ENCODE results near the gene TAGLN2. TPM values are rescaled to one million over a fixed set of nuclear protein-coding genes. Genes with fewer than 3 reads are reported as not detected.

TAGLN2 gene
- polyA plus RNA-seq, 3 donors = 658 to 1,259 (median 918) TPM

DNA sequence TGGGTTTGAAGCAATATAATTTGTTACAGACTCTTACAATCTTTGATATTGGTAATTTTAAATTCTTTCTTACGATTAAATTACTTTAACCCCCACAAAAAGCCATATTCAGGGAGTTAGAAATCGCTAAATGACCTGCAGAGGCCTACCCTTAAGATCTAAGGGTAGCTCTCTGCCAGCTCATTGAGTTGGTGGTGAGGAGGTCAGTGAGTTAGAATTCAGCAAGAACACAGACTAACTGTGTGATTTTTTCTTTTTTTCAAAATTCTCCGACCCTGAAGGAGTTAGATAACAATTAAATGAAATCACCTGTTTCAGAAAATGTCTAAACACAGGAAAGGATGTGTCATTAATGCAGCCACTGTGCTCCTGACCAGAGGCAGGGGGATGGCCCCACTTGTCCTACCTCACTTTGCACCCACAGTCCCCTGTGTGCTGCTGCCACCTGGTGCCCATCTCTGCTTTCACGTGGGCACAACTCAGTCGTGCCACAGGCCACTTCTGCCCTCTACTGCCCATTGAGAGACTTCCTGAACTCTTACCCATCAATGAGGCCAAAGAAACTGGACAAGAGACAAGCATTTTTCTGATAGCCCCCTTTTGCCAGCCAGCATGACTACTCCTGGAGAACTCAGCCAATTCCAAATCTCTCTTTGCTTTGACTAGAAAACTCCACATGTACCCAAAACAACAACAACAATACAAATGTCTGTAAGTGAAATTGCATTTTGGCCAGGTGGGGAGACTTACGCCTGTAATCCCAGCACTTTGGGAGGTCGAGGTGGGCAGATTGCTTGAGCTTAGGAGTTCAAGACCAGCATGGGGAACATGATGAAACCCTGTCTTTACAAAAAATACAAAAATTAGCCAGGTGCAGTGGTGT lies 33.8 kb downstream of the TAGLN2 start:
- TF ChIP-seq, protein P1, sequence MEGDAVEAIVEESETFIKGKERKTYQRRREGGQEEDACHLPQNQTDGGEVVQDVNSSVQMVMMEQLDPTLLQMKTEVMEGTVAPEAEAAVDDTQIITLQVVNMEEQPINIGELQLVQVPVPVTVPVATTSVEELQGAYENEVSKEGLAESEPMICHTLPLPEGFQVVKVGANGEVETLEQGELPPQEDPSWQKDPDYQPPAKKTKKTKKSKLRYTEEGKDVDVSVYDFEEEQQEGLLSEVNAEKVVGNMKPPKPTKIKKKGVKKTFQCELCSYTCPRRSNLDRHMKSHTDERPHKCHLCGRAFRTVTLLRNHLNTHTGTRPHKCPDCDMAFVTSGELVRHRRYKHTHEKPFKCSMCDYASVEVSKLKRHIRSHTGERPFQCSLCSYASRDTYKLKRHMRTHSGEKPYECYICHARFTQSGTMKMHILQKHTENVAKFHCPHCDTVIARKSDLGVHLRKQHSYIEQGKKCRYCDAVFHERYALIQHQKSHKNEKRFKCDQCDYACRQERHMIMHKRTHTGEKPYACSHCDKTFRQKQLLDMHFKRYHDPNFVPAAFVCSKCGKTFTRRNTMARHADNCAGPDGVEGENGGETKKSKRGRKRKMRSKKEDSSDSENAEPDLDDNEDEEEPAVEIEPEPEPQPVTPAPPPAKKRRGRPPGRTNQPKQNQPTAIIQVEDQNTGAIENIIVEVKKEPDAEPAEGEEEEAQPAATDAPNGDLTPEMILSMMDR (IDR thresholded peaks at IDR 0.05) = peak; percentile 99
- no peak overlapping the region for H3K27ac ChIP-seq (ENCODE audit: low read depth in 1 of 2, low read length in 2 of 2)

DNA sequence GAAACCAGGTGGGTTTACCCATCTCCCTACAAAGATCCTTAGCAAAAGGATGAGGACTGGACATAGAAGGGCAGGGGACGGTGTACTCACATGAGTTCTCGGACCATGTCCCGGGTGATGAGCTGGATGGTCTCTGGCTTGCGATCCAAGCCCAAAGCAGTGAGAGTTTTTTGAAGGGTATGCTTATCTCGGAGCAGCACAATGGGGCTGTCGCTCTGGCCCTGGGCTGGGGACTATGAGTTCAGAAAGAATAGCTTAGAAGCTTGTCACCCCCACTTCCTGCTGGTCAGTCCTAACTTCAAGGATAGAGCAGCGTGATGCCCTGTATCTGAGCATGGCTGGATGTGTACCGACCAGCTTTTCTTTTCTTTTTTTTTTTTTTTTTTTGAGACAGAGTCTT lies 34.9 kb downstream of the TAGLN2 start:
- intact Hi-C loops (cut with micrococcal nuclease) = loop anchor here (2.0 to 5.0 kb wide), 6 partner anchors 37 to 728 kb away; partner anchors contain the start of genes DUSP23 (in 2 of the 2) and TAGLN2 (in 1 of the 2)
- Histone ChIP-seq H3K9me3 (replicated peaks in 1 of 2; ENCODE audit: control insufficient read depth in 1 of 2, insufficient read depth in 1 of 2, low read length in 2 of 2) (no peaks in the 10 kb centered on the region), H3K27ac (ENCODE audit: low read depth in 1 of 2, low read length in 2 of 2) (peak overlapping the region; percentile 44 to 84), H3K4me2 (replicated peaks; ENCODE audit: extremely low read depth, low read length, poor library complexity, severe bottlenecking) (peak overlapping the region; percentile 66), H3K27me3 (ENCODE audit: control insufficient read depth in 2 of 2, insufficient read depth in 2 of 2, low read length in 2 of 2) (no peaks in the 10 kb centered on the region), H3K79me2 (ENCODE audit: insufficient read depth, low read length) (no peaks in the 10 kb centered on the region), H3K9ac (ENCODE audit: insufficient read depth, low read length, poor library complexity, severe bottlenecking) (no peak overlapping the region), H3K36me3 (replicated peaks in 1 of 2; ENCODE audit: control insufficient read depth in 1 of 2, insufficient read depth in 2 of 2, low read length in 2 of 2) (no peaks in the 10 kb centered on the region), H4K20me1 (ENCODE audit: insufficient read depth, low read length) (no peaks in the 10 kb centered on the region), H3K4me3 (replicated peaks in 1 of 3; ENCODE audit: low read depth in 2 of 3, low read length in 3 of 3) (peak overlapping the region in 1 of 3 experiments; percentile 60), H3K4me1 (ENCODE audit: control insufficient read depth in 1 of 2, insufficient read depth in 2 of 2, low read length in 2 of 2) (peaks cover 48 to 52% of the 10 kb centered on the region in 2 donors), H2AFZ (ENCODE audit: insufficient read depth, low read depth, low read length, poor library complexity, severe bottlenecking) (no peak overlapping the region)
- DNase-seq = no peak
- WGBS (ENCODE audit: insufficient coverage) = 100% methylated on average over 4 of the region's 8 CpGs
- Mint-ChIP-seq H3K27ac (peak overlapping the region; percentile 87 to 96 (median 91)), H3K4me1 (peaks cover 51% of the 10 kb centered on the region), H3K4me3 (peak overlapping the region in 1 of 2 donors; percentile 5), H3K36me3 (peaks cover 0 to 3% of the 10 kb centered on the region in 2 donors), H3K27me3 (ENCODE audit: low read depth in 3 of 3) (peaks cover 0 to 3% (median 1%) of the 10 kb centered on the region in 3 donors), H3K9me3 (peaks cover 0 to 2% (median 0%) of the 10 kb centered on the region in 7 donors)
- TF ChIP-seq, protein P1 (IDR thresholded peaks at IDR 0.05) = no peak

More for the DNA sequence above, 33.8 kb downstream of the TAGLN2 start:
- DNase-seq = peak; percentile 89 to 95 (median 93)
- no peaks in the 10 kb centered on the region for H3K9me3 ChIP-seq (replicated peaks in 1 of 2; ENCODE audit: control insufficient read depth in 1 of 2, insufficient read depth in 1 of 2, low read length in 2 of 2)
- H4K20me1 ChIP-seq (ENCODE audit: insufficient read depth, low read length) = no peaks in the 10 kb centered on the region
- no peak overlapping the region for H2AFZ ChIP-seq (ENCODE audit: insufficient read depth, low read depth, low read length, poor library complexity, severe bottlenecking)
- H3K27me3 ChIP-seq (ENCODE audit: control insufficient read depth in 2 of 2, insufficient read depth in 2 of 2, low read length in 2 of 2) = no peaks in the 10 kb centered on the region
- peaks cover 0 to 4% (median 1%) of the 10 kb centered on the region in 3 donors for H3K27me3 Mint-ChIP-seq (ENCODE audit: low read depth in 3 of 3)
- peak overlapping the region in 5 of 7 donors; percentile 54 to 90 (median 84) for H3K27ac Mint-ChIP-seq
- H3K9me3 Mint-ChIP-seq = peaks cover 0 to 2% (median 0%) of the 10 kb centered on the region in 7 donors
- no peaks in the 10 kb centered on the region for H3K79me2 ChIP-seq (ENCODE audit: insufficient read depth, low read length)
- intact Hi-C loops (cut with micrococcal nuclease) = loop anchor here (1.0 to 5.0 kb wide), 7 partner anchors 36 to 729 kb away; partner anchors contain the start of genes DUSP23 (in 2 of the 2) and TAGLN2 (in 1 of the 2)
- WGBS (ENCODE audit: insufficient coverage) = 4% methylated on average over 2 of the region's 7 CpGs
- H3K36me3 ChIP-seq (replicated peaks in 1 of 2; ENCODE audit: control insufficient read depth in 1 of 2, insufficient read depth in 2 of 2, low read length in 2 of 2) = no peaks in the 10 kb centered on the region
- H3K4me1 ChIP-seq (ENCODE audit: control insufficient read depth in 1 of 2, insufficient read depth in 2 of 2, low read length in 2 of 2) = peaks cover 58 to 62% of the 10 kb centered on the region in 2 donors
- peaks cover 60% of the 10 kb centered on the region for H3K4me1 Mint-ChIP-seq
- no peak overlapping the region for H3K4me3 ChIP-seq (replicated peaks in 1 of 3; ENCODE audit: low read depth in 2 of 3, low read length in 3 of 3)
- H3K9ac ChIP-seq (ENCODE audit: insufficient read depth, low read length, poor library complexity, severe bottlenecking) = no peak overlapping the region
- peaks cover 0 to 3% of the 10 kb centered on the region in 2 donors for H3K36me3 Mint-ChIP-seq
- H3K4me3 Mint-ChIP-seq = no peak overlapping the region
- H3K4me2 ChIP-seq (replicated peaks; ENCODE audit: extremely low read depth, low read length, poor library complexity, severe bottlenecking) = no peak overlapping the region

Measured in CD14-positive monocyte (primary cell).